NCI-H2107 (cell line): ENCODE results near the gene MGA.
A peak's percentile ranks its signal among the peaks of the same experiment; 100 is the strongest.

Source experiments
- DNase-seq: peaks from one replicate; lab custom pipeline; 2025; lab: John Stamatoyannopoulos, UW

MGA gene

GRCh38 chr15:41782371-41783282 is 122.4 kb downstream of the MGA start:
- no peak for DNase-seq

- no peak for DNase-seq
Observed at GRCh38 chr15:41783296-41783695, 123.1 kb downstream of the MGA start.

- DNase-seq, result no peak
Observed at GRCh38 chr15:41788262-41788661, 128.1 kb downstream of the MGA start.

DNA sequence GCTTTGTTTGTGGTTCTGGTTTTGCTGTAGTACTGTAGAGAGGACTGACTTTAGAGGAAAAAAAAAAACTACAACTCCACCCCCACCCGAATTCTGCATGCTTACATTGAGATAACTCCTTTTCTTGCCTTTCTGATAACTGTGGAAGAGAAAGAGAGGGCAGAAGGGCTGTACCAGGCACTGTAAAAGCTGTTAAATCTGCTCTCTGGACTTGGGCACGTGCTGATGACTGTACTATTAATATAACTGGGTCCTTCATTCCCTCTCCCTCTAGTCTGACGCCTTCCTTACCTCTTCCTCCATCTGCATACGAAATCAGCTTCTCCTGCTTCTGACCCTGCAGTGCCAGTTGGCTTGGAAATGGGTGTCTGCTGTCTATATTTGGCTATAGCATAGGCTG is 129.0 kb downstream of the MGA start:
- DNase-seq, result no peak

GRCh38 chr15:41789662-41790061 is 129.5 kb downstream of the MGA start:
- no peak for DNase-seq

- no peak for DNase-seq
Observed at GRCh38 chr15:41790169-41790568, 130.0 kb downstream of the MGA start.

DNA sequence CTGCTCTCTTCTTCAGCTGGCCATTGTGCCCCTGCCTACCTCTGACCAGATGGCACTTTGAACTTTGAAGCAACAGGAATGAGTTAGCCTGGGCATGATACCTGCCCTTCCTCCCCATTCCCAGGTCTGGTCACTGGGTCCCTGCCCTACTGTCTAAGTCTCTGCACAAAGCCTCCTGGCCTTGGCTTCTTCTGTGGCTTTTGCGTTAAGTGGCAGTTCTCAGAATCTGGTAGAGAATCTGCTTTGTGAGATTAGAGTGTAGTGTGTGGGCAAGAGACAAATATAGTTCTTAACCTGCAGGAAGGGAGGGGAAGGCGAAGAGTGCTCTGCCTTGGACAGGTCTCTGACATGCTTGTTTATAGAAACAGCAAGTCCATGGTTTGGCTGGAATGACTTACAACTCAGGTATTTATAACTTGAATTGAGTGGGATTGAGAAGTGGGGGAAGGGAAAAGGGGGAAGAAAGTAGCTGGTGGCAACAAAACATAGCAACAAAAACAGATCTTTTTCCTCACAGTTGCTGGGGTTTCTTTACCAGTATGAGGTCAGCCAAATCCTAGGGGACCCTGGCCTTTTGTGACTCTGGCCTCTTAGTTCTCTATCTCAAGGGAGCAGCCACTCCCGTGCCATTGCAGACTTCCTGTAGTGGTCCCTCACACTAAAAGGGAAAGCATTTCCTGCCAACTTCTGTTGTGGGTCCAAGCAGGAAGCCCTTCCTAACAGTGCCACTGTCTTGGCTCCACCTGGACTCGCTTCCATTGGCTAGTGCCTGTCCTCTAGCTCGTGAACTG is 130.7 kb downstream of the MGA start:
- no peak for DNase-seq

GRCh38 chr15:41791547-41791937 is 131.3 kb downstream of the MGA start:
- DNase-seq, result no peak

DNA sequence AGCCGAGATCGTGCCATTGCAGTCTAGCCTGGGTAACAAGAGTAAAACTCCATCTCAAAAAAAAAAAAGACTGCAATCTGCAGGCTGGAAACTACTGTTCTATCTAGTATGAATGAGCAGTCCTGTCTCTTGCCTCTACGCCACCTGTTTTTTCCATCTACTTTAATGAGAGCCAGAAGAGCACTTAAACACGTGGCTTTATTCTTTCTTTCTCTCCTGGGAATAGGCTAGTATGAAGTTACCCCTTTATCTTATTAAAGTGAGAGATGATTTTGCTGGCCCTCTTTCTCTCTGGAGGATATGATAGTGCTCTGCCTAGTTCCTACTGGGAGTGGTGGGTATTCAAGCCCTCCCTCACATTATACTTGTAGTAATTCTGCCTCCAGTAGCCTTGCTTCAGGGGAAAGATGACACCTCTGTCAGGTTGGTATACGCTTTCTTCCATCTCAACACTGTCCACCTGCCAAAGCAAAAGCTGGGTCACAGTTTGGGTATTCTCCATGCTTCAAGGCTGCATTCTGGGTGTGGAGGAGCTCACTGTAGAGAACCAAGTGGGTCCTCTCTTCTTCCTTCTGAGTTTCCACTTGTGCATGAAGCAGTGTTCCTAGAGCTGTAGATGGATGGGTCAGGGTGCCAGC is 131.9 kb downstream of the MGA start:
- peak; percentile 83 for DNase-seq

- DNase-seq, result no peak
Observed at GRCh38 chr15:41794081-41794480, 133.9 kb downstream of the MGA start.

DNA sequence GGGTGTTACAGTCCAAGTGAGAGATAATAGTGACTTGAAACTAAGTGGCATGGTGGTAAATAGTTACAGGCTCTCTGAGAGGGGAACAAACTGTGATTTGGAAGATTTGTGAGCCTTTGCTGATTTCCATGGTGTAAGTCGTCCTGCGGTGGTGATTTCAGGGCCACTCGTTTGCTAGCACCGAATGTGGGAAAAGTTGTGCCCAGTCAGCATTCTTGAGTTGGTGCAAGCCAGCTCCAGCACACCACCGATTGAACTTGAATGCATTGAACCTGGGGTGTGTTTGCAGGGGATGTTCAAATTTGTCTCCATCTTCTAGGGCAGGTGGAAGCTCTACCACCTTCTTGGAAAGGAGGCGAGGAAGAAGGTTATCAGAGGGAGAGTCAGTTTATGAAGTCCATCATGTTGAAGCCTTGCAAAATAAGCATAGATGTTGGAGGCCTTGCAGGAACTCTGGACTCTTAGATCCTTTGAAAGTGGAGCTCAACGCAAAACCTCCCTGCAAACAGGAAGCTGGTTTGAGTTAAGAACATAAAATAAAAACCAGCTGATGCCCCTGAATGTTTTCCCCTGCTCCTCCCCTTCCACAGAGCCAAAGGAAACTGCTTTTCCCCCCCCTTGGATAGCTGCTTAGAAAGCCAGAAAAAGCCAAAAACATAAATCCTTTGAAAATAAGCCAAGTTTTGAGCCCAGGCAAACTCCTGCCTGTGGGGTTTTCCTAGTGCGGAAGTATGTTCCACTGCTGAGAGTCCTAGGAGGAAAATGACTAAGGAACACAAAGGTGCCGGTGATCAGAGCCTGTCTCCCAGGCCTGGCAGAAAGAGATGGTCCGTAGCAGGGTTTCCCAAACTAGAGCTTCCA is 136.0 kb downstream of the MGA start:
- DNase-seq, result no peak

- no peak for DNase-seq
Observed at GRCh38 chr15:41797201-41797944, 137.2 kb downstream of the MGA start.

GRCh38 chr15:41798607-41799487 is 138.6 kb downstream of the MGA start:
- no peak for DNase-seq

DNA sequence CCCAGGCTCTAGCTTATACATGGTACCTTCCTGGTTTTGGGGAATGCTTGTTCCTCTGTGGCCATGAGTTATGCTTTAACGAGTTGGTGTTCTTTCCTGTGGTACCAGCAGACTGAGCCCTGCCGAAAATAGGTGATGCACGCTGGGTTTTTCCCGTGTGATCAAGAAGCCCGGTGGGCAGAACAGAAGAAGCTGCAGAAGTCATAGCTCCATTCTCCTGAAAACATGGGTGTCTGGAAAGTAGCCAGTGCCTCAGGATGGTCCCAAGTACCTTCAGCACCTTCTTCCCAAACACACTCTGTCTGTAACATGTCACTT is 139.2 kb downstream of the MGA start:
- no peak for DNase-seq

DNA sequence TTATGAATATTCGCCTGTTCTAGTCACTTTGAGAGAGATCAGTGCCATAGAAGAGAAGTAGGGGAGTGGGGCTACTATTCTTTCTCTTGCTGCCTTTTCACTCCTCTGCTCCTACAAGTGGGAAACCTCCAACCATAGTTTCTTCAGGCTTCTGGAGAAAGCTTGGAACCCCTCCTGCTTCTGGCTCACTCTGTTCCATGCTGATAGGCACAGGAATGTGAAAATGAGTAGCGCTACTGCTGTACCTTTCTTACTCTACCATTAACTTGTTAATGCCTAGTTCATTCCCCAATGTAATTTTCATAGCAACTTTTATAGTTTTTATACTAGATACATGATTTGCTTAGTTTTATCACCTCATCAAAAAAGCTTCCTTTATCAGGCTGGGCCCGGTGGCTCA is 141.0 kb downstream of the MGA start:
- no peak for DNase-seq

- DNase-seq, result no peak
Observed at GRCh38 chr15:41801850-41802455, 141.7 kb downstream of the MGA start.

- no peak for DNase-seq
Observed at GRCh38 chr15:41804361-41804760, 144.2 kb downstream of the MGA start.

- DNase-seq, result no peak
Observed at GRCh38 chr15:41804916-41805666, 144.9 kb downstream of the MGA start.

DNA sequence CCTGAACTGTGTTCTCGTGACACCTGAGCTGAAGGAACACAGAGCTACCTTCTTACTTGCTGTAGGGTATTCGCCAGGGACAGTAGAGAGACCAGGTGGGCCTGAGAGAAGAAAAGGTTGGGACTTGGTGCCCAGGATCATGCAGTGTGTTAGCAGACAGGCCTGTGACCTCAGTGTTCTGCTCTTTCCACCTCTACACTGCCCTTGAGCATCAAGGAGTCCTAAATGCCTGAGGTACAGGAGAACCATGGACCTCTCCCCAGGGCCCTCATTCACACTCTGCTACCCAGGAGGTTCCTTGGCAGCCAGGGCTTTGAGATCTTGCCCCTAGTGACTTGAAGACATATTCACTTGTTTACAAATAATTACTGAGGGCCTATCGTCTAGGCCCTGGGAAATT is 145.5 kb downstream of the MGA start:
- no peak for DNase-seq
